Stimulated activated CD8-positive, alpha-beta memory T cell treated with anti-CD3 and anti-CD28 coated beads, Interleukin-4, amount 100 ng/mL, for 1 hour (primary cell): ENCODE measurements around the gene ADAMTS12.

Experiments used
- DNase-seq, 2 donors: peaks; one replicate each; pipeline ENCODE4 v3.0.0-alpha.2; 2020; ENCODE audit warnings: low read depth in 2 of 2, low spot score in 1 of 2

ADAMTS12 gene

DNA sequence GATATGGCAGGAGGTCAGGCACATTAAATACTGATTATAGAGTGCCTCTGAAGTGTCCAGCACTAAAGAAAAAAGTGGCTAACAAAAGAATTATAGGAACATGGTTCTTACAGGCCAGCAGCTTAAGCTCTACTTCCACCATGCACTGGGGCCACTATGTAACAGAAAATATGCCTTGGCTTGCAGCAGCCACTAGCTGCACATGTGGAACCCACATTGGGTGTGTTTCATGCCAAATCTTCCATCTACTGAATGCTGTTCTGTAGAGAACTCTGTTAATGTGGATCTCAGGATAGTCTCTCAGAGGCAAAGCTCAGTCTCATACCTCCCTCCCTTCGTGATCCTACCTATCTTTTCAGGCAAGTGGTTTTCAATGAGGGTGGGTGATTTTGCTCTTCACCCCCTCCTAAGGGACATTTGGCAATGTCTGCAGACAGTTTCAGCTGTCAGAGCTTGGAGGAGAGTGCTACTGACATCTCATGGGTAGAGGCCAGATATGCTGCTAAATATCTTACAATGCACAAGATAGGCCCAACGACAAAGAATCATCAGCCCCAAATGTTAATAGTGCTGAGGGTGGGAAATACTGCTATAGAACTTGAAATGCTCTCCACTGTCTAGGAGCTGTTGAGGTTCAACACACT is 232.1 kb downstream of the ADAMTS12 start:
- no peak for DNase-seq

DNA sequence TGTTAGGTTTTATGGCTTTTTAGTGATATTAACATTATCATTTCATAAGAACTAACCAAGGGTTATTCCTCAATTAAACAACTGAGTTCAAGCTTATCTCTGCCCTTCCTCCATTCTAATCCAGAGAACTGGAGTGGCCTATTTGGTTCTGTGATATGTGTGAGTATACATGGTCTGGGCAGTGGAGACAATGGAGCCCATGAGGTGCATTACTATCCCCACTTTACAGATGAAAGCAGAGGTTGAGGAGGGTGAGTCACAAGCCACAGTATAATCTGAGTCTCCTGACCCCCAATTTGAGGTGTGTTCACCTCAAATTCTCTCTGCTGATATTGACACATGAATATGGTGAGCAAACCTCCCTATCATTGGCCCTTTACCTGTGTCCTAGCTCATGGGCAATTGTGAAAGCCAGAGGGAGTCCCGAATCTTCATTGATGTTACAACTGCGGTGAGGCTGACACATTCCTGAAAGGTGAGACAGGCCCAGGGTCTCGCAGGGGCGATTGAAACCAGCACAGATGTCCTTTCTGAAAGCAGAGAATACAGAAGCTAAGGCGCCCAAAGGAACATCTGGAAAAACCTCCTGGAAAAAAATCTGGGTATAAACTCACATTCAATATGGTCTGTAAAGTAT is 233.9 kb downstream of the ADAMTS12 start:
- no peak for DNase-seq

DNA sequence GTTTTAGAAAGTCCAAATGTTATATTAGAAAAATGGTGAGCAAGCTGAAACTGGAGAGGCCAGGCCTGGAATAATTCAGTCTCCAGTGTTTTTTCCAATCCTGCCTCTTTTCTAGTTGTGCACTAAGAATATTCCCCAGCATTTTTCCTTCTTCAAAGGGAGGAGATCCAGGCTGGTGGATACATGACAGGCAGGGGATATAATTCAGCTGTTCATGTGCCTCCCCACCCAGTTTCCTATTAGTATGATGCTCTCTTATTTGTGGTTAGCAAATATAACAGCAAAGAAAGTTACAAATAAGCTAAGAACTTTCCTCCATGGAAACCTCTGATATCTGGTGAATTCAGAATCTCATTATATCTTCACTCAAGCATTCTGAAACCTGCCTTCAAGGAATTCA is 234.6 kb downstream of the ADAMTS12 start:
- DNase-seq = no peak

DNA sequence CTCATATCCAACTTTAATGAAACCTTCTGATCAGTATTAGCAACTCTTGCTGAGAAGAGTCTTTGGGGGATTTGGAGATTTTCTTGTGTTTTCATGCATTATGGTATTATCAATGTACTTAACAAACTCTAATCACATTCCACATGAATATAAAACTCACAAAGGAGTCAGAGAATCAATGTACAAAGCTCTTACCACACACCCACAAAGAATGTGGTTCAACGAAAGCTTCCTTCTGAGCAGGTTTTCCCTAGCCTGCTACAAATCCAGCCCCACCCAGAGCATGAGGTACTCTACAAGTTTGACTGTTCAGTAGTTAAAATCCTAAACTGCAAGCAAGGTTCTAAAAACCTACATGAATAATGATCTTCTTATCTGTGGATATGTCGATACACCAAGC is 240.9 kb downstream of the ADAMTS12 start:
- DNase-seq = no peak

DNA sequence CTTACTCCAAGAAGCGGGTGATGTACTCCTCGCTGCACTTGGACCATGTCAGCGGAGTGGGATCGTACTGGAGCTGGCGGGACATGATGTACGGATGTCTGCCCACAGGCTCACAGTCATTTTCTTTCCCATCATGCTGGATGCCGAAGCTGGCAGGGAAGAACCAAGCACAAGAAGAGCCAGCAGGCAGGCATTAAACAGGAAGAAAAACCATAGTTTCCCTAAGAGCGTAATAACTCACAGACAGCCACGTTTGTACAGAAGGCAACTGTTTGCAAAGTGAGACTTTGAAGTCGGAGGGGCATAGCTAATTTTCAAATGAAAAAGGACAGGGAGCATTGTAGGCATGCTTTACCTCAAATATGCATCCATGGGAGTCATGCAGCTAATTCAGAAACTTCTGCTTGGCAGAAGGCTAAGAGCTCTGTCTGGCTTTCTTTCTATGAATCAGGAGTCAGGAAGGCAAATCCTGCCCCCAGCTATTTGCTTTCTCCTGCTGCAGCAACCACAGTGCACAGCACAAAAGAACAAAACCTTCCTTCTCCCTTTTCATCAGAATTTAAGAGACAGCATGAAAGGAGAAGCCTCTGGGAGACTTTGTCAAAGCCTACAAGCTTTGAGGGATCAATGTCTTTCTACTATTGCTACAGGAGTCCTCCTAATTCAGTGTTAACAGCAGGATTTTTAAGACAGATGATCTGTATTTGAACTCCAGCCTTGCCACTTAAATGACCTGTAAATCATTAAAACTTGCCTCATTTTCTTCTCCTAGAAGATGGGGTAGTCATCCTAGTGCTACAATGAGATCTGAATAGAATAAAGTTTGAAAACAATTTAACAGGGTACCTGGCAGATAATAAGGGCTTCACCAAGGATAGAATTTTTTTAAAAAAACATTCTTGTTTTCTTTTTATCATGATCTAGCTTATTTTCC is 242.0 kb downstream of the ADAMTS12 start:
- no peak for DNase-seq

DNA sequence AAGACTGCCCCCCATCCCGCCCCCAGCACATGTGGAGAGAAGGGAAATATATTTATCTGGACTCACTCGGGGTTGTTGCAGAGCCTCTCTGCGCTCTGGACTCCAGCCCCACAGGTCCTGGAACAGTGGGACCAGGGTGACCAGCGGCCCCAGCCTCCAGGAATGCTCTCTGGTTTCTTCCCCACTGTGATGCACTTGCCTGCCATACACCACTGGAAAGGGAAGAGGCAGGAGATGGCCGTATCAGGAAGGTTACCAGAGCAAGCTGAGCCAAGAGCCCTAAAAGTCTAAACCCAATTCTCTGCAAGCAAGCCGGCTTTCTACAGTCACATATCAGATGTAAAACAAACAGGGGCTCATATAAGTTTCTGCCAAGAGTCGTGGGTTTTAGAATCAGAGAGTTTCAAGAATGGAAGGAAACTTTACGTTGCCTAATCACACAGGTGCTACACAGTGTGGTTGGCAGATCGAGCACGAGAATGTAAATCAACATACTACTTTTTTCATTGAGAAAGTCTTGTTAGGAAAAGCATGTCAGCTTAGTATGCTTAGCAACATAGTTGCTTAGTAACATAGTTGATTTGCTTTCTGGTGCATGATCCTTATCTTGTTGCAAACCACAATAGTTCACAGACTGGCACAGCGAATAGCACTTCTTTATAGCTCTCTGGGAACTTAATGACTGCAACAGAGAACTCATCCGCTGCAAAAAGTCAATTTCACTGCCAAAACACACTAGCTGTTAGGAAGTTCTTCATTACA is 249.9 kb downstream of the ADAMTS12 start:
- DNase-seq = no peak

DNA sequence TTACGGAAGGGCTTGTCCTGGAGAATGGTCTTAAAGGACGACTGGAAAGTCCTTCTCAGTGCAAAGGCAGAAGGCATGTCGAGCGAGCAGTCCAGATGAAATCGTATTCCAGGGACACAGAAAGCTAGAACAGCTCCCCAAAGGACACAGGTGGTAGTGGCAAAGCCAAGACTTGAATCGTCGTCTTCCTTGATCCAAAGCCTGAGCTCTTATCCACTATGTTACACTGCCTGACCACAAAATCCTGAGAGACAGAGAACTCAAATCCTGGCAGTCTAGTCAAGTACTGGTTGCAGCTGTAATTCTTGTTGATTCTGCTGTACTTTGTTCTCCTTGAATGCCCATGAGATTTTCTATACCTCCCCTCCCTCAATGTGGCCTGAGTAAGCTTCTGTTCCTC is 252.3 kb downstream of the ADAMTS12 start:
- no peak for DNase-seq

DNA sequence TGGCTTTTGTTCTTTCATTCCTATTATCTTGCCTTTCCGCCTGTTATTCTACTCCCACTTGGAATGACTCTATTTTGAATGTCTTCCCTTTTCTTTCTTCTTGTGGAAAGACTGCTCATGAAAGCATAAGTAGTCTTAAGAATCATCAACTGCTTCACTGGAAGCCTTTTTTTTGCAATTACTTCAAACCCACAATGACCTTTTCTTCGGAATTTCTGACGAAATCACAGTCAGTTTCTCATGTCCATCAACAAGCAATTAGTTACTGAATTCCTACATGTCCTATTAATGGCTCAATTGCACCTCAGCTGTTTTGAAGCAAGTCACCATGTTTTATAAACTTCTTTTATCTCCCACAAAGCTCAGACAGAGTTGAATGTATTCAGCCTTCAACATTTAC is 254.8 kb downstream of the ADAMTS12 start:
- no peak for DNase-seq

DNA sequence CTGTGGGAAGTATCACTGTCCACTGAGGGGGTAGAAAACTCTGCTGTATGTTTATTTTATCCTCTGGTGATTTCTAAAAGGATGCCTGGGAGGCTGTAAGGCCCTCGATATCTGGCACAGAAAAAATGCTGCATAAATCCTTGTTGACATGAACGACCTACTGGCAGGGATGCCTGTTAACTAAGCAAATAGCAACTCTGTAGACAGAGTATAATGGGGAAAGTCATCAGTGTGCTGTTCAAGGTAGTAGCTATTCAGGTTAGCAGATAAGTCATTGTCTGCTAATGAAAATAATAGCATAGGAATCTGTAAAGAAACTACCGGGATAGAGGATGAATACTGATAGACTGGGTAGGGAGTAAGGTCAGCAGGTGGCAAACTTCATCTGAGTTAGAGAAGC is 256.2 kb downstream of the ADAMTS12 start:
- no peak for DNase-seq

DNA sequence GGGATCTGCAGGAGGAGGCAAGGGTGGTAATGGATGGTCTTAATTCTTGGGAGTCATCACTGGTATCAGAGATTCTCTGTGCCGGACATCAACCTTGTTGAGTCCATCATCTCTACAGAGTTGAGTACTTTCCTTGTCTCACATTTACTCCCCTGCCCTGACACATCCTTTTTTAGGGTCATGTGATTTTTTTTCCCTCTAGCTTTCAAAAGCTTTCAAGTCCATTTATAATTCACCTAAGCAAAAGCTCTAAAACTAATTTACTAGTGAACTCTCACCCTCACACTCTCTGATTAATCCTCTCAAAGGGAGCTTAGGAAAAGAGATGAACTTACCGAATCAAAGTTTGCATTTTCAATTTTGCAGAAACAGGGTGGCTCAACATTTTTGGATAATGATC is 258.1 kb downstream of the ADAMTS12 start:
- DNase-seq = no peak

DNA sequence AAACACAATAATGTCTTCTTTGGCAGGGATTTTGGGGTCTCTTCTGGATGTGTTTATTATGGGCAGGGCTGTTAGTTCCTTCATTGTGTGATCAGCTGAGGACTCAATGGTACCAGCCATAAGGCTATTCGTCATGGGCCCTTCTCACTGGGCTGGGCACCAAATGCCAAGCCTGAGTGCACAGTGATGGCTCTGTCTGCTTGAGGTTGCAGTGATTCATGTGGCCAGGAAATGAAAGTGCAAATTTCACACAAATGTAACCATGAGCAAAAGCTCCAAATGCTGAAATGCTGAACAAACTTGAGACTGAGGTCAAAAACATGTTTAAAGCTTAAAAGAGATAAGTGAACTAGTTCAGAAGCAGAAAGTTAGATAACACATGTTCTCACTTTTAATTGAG is 260.0 kb downstream of the ADAMTS12 start:
- DNase-seq = no peak

DNA sequence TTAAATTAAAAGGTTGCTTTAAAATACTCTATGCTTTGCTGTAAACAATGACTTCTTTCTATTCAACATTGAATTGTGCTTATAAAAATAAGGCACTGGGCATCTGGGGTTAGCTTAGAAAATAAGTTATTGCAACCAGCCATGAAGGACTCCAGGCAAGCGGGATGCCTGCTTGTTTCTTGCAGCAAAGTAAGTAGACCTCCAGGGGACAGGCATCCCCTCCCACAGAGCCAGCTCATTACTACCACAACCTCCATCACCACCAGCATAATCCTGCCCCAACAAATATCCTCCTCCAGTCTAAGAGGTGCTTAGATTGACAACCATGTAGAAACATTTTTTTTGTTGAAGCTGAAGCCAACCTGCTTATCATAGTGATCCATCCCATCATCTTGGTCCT is 260.7 kb downstream of the ADAMTS12 start:
- no peak for DNase-seq

DNA sequence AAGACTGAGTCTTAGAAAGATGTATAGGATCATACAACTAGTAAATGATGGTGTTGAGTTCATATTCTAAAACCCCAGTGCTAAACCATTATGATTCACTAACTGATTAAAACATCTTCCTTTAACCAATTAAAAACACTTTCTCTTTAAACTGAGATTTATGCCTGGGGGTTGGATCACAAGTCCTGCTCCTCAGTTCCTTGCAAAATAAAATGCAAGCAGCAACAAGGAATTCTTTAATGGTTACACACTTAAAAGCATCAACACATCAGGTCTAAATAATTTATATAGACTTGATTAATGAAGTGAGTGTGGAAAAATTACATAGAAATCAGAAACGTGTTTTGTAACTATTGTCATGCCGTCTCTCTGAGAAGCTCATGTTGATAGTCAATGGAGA is 261.8 kb downstream of the ADAMTS12 start:
- no peak for DNase-seq

DNA sequence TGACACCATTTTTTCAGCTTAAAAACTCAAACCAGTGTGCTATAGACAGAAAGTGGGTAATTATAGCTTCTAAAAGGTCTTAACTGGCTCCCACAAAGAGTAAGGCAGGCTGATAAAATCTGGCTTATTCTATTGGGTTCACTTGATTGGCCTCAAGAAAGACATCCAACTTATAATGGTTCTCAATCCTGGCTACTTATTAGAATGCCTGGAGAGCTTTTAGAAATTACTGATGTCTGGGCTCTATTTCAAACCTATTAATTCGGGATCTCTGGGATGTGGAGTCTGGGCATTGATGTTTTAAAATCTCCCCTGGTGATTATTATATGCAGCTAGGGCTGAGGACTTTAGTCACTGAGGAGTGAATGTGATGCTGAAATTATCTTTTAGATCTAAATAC is 263.0 kb downstream of the ADAMTS12 start:
- no peak for DNase-seq

DNA sequence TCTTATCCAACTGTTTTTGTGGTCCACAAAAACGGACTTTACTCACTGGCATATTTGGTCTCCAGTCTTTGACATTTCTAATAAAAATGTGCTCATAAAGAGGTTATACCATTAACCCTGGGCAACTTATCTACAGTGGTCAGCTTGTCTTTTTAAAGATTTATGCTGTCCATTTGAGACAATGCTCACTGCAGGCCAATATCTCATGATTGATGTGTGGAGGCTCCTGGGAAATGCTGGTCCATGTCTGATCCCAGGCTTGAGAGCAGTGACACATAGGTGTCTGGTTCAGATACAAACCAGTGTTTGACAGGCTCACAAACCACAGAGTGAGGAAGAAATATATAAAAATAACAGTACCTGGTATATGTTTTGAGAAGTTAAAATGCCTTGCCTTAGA is 270.3 kb downstream of the ADAMTS12 start:
- no peak for DNase-seq

DNA sequence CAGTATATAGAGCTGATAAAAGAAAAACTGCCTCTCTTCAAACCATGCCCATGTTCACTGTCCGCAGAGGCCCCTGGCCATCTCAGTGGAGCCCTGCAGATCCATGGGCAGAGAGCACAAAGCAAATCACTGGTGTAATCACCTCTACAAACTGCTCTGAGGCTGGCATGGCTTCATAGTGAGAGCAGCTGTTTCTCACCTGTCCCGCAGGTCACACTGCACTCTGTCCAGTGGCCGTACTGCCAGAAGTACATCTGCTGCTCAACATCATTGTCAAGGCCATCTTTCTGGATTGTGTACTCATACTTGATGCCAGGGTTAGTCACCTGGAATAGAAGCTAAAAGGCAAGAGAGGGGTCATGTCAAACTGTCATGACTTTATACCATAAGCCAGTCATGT is 277.8 kb downstream of the ADAMTS12 start:
- DNase-seq = no peak

DNA sequence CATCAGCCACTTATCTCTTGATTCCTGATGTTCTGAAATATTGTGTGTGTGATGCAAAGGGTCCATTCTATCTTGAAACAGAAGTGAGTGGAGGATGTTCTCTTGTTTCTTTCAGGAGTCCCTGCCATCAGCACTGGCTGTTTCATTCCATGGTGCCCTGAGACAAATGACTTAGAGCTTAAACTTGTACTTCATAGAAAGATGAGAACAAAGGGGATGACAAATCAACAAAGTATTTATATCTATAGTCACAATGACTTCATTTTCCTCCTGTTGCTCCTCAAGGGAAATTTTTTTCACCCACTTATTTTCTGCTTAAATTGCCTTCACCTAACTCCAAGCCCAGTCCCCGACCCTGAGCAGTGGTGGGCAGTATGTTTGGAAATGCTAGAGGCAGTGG is 279.4 kb downstream of the ADAMTS12 start:
- DNase-seq = no peak

DNA sequence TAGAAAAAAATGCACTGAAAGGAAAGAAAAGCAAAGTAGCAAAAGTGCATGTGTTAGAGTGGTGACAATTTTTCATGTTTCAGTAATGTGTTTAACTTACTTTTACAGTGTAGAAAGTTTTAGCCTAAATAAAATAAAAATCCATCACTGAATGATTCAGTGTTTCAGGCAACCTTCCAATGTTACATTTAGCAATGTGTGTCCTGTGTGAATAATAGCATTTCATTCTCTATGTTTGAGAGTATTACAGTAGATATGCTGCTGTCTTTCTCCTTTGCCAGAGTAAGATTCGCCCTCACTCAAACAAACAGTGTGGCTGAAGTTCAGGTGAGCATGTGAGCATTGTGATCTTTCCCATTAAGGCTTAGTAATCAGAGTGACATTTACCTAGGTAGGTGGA is 279.9 kb downstream of the ADAMTS12 start:
- no peak for DNase-seq

DNA sequence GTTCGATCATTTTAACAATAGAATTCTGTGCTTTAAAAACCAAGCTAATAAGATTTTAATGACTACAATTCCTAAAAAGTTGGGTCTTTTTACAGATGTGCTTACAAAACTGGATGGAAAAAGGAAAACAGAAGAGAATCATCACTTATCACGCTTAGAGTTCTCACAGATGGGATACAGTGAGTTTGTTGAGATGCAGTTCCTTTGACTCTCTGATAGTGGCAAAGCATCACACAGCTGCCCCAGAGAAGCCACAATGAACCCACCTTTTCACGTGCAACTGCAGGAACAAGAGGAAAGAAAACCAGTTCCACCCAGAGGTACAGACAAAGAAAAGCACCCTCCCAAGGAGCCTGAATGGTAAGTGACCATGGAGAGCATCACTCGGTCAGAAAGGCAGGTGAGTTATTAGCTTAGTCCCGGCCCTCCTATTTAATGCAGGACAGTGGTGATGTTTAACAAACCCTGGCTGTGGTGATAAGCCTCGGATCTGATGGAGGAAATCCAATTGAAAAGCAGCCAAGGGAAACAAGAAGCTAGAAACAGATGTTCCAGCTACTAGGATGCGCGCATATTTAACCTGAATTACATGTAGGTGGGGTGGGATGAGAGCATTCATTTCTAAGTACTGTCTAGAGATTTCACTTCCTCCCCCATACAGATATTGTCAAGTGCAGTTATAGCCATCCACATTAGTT is 283.3 kb downstream of the ADAMTS12 start:
- DNase-seq = no peak

DNA sequence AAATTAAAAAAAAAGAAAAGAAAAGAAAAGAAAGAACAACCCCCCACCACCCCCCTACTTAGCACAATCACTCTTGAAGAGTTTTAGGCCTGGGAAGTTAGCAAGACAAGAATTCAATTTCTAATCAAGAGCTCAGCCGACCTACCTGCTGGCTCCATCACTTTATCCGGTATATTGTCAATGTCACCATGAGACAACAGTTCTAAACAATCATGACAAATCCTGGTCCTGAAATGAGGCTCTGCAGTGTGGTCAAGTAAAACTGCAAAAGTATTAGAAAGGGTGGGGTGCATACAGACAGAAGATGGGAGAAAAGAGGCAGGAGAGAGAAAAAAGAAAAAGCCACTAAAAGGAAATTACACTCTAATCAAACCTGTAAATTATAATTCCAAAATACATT is 287.3 kb downstream of the ADAMTS12 start:
- no peak for DNase-seq

DNA sequence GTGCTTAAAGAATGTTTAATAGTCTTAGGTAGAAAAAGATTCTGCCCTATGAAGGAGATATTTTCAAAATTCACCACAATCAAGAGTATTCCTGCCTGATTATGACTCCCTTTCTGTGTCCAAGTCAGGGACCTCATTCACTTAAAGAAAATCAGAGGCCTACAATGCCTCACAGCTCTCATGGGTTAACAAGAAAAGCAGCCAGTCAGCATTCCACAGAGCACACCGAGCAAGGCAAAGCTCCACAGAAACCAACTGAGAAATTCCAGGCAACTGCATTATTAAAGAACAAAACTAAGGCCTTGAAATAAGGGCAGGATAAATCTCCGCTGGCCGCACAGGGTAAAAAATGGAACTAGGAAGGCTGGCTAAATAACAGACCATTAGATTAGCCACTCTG is 289.9 kb downstream of the ADAMTS12 start:
- no peak for DNase-seq
